T-helper 9 cell (primary cell): ENCODE results near the gene EEF2K.
"Not testable (repeated sequence)": the region's sequence is repeated elsewhere in the genome, so short reads cannot be mapped to it uniquely, and the experiment has no call there.

Experiments
- DNase-seq: peaks from one replicate; pipeline ENCODE4 v3.0.0-alpha.2; 2020

The EEF2K gene

DNA sequence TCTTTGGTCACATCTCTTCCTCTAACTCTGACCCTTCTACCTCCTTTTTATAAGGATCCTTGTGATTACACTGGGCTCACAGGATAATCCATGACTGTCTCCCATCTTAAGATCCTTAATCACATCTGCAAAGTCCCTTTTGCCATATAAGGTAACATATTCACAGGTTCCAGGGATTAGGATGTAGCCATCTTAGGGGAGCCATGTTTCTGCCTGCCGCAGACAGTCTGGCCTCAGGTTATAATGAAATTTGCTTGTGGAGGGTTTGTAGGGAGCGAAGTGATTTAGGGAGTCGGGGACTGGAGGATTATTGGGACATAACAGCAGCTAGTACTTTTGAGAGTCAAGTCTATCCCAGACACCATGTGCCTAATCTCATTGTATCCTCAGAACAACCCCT lies 7.7 kb downstream of the EEF2K start:
- DNase-seq, result no peak

DNA sequence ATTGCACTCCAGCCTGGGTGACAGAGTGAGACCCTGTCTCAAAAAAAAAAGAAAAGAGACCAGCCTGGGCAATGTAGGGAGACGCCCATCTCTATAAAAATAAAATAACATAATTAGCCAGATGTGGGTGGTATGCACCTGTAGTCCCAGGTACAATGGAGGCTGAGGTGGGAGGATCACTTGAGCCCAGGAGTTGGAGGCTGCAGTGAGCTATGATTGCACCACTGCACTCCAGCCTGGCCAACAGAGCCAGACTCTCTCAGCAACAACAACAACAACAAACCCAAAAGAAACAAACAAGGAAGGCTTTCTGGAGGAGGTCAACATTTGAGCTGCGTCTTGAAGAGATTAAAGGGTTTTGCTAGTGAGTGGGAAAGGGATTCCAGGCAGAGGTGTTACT lies 8.3 kb downstream of the EEF2K start:
- DNase-seq, result no peak

DNA sequence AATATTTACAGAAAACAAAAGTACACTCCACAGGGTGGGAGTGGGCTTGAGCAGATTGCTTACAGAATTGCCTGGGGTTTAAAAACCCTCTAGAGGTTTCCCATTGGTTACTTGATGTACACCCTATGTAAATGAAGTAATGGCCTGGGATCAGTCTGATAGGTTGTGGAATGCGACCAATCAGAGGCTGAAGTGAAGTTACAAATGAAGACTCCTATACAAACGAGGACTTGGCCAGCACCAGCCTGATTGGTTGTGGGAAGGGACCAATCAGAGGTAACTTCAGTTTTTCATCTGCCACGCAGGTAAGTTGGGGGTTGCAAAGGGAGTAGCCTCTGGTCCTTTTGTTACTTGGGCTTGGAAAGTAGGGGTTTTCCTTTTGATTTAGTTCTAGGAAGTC lies 8.8 kb downstream of the EEF2K start:
- DNase-seq, result no peak

DNA sequence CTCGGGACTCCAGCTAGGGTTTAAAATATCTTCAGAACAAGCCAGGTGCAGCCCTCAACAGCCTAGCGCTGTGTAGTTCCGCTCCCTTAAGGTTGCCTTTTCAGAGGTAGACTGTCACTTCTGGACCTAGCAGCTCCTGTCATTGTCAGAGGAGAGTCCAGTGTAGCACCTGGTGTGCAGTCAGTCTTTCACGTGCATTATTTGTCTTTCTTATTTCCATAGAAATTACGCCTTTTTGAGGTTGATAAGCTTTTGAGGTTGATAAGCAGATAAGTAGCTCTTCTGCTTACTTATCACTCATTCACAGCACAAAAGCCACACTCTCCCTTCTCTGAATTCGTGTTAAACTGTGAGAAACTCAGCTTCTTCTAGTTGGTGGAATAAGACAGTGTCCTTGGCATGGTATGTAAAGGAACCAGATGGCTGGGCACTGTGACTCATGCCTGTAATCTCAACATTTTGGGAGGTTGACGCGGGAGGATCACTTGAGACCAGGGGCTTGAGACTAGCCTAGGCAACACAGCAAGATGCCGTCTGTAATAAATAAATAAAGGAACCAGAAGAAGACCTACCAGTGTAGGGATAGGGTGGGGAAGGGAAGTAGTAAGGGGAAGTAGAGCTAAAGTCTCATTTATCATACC lies 10.2 kb downstream of the EEF2K start:
- no peak for DNase-seq

DNA sequence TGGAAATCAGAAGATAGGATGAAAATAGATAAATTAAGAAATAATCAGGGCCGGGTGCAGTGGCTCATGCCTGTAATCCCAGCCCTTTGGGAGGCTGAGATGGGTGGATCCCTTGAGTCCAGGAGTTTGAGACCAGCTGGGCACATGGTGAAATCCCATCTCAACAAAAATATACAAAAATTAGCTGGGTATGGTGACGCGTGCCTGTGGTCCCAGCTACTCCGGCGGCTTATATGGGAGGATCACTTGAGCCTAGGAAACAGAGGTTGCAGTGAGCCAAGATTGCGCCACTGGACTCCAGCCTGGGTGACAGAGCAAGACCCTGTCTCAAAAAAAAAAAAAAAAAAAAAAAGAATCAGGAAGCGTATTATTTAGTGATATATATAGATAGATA lies 10.8 kb downstream of the EEF2K start:
- not testable (repeated sequence) for DNase-seq

DNA sequence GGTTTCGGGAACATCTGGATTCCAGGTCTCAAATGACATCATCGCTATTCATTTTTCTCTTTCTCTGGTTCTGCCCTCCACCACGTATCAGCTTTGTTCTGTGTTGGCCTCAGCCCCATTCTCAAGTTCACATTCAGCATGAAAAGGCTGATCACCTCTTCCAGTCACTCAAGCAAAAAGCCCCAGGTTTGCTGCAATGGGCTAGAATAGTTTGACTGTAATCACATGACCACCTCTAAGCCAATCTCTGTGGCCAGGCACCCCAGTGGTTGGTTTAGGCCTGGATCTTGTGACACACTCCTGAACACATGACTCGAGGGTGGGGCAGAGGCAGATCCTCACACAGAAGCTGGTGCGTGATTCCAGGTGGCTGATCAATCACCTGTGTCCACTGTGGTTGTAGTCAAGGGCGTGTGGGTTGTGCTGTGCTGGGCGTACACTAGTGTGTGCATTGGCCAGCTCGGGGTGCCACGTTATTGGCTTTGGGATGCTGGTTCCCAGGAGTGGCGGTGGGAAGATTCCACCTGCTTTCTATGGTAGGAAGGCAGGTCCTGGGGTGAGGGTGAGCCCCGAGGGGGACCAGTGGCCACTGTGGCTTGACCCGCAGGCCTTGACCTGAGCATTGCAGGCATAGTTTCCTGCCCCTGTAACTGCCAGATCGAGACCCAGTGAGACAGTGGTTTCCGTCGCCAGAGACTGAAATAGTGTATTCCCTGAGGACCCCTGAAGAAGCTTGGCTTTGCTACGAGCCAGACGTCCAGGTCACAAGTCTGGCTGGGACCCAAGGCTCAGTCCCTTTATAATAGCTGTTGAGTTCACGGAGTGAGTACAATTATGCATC lies 12.0 kb downstream of the EEF2K start:
- no peak for DNase-seq

DNA sequence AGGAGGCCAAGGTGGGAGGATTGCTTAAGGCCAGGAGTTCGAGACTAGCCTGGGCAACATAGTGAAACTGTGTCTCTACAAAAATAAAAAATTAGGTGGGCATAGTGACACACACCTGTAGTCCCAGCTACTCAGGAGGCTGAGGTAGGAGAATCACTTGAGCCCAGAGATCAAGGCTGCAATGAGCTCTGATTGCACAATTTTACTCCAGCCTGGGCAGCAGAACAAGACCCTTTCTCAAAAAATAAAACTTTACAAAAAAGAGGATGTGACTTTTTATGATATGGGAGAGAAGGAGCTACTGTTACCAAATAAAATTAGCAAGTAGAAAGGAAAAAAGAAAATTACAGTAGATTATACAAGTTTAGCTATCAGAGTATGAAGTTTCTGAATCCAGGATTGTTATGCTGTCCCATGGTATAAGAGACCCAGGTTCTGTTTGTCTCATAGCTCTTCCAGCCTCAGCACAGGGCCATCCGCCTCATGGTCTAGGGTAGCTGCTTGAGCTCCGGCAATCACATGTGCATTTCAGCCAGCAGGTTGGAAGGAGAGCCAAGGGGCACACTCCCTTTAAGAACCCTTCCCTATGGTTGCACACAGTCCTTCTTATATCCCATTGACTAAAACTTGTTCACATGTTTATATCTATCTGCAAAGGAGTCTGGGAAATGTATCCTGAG lies 13.5 kb downstream of the EEF2K start:
- no peak for DNase-seq

DNA sequence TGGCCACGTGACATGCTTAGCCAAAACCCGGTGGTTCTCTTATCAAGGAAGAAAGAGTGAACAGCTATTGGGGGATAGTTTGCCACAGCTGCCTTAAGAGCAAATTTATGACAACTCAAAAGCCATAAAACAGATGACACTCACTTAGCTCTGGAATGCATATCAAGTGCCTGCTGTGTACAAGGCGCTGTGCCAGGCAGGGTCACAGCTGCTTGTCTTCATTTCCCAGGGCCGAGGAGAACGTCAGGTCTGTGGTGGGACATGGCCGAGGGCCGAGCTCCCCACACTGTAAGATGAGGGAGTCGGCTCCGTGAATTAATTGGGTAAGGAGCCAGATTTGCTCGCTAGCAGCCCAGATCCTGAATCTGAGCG lies 14.0 kb downstream of the EEF2K start:
- no peak for DNase-seq

DNA sequence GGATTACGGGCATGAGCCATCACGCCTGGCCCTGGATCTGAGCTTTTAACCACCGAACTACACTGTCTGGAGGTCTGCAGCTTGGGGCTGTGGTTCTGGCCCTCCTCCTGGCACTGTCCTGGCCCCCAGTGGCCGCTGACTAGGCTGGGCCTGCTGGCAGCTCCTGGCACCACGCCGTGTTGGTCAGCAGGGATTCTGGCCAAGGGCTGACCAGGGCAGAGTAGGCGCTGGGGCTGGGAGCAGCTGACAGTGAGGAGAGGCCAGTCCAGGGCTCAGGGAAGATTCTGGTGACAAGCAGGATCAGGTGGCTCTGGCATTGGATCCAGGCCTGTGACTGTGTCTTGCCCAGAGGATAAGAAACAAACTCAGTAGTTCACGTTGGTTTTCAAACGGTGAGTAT lies 14.6 kb downstream of the EEF2K start:
- DNase-seq, result no peak

DNA sequence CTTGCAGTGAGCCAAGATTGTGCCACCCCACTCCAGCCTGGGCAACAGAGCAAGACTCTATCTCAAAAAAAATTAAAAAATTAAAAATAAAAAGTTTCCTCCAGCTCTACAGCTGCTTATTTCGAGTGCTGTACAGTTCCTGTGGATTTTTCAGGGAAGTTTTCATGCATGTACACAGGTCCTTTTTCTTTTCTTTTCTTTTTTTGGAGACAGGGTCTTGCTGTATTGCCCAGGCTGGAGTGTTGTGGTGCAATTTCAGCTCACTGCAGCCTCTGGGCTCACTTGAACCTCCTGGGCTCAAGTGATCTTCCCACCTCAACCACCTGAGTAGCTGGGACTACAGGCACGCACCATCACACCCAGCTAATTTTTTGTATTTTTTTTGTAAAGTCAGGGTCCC lies 15.9 kb downstream of the EEF2K start:
- no peak for DNase-seq

DNA sequence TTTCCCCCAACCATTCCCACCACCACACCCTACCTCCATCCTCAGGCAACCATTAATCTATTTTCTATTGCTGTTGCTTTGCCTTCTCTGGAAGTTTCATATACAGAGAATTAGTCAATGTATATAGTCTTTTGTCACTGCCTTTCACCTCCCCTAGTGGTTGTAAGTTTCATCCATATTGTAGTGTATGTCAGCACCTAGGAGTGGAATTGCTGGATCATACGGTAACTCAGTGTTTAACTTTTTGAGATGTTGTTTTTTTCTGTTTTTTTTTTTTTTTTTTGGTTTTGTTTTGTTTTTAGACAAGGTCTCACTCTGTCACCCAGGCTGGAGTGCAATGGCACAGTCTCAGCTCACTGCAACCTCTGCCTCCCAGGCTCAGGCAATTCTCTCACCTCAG lies 16.9 kb downstream of the EEF2K start:
- DNase-seq, result no peak

DNA sequence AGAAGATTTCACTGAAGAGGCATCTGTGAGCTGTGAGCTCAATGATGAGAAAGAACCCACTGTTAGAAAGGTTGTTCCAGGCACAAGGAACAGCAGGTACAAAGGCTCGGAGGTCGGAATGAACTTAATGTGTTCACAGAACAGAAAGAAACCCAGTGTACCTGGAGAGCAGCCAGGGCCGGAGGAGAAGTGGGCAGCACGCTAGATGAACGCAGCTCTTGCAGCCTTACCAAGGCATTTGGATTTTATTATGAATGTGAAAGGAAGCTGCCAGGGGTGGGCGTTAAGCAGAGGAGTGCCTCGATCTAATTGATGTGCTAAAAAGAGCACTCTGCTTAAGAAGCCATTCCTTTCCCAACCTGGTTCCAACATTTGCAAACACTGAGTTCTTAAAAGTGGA lies 19.0 kb downstream of the EEF2K start:
- DNase-seq, result no peak

DNA sequence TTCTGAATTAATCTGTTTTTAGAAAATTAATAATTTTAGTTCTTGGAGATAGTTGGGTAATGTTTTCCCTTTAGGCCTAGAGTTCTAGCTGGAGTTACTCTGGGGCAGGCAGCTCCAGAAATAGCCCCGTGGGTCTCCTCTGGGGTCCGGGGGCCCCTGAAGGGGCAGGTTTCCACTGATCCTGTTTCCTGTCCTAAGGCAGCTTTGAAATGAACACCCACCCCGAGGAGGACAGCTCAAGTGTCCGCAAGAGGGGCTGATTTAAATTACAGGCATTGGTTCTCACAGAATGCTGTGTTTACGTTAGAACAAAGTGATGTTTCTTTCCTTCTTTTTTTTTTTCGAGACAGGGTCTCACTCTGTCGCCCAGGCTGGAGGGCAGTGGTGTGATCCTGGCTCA lies 23.8 kb downstream of the EEF2K start:
- DNase-seq, result no peak

DNA sequence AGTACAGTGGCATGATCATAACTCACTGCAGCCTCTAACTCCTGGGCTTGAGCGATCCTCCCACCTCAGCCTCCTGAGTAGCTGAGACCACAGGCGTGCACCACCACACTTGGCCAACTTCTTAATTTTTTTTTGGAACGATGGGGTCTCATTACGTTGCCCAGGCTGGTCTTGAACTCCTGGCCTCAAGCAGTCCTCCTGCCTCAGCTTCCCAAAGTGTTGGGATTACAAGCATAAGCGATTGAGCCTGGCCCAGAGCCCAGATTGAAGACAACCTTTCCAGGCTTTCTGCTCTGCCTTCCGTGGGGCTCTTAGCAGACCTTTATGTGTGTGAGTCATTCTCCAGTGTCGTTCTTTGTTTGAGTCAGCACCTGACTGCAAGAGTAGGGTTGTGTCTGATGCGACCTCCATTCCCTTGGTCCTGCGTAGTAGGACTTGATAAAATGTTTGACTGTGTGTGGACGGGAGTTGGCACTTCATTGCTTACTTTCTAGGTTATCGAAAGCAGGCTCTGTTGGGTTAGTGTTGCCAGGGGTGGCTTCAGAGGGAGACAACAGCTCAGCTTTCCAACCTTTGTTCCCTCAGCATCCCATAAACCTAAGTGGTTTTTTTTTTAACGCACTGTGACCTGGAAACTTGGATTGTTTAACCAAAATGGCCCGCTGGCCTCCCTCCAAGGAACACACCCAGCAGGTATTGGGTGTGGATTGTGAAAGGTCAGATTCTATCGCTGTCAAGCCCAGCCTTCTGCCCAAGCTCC lies 26.4 kb downstream of the EEF2K start:
- no peak for DNase-seq

DNA sequence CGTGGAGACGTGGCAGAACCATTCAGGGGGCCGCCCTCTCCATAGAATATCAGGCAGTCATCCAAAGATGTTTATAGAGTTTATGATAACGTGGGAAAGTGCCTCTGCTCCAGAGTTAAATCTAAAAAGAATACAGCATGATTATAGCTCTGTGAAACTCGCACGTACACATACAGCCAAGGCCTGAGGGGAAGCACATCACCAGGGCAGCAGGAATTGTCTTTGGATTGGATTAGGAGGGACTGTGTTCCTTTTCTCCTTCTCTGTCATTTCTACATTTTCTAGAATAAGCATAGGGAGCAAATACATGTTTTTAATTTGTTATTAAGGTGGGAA lies 26.9 kb downstream of the EEF2K start:
- DNase-seq, result no peak

DNA sequence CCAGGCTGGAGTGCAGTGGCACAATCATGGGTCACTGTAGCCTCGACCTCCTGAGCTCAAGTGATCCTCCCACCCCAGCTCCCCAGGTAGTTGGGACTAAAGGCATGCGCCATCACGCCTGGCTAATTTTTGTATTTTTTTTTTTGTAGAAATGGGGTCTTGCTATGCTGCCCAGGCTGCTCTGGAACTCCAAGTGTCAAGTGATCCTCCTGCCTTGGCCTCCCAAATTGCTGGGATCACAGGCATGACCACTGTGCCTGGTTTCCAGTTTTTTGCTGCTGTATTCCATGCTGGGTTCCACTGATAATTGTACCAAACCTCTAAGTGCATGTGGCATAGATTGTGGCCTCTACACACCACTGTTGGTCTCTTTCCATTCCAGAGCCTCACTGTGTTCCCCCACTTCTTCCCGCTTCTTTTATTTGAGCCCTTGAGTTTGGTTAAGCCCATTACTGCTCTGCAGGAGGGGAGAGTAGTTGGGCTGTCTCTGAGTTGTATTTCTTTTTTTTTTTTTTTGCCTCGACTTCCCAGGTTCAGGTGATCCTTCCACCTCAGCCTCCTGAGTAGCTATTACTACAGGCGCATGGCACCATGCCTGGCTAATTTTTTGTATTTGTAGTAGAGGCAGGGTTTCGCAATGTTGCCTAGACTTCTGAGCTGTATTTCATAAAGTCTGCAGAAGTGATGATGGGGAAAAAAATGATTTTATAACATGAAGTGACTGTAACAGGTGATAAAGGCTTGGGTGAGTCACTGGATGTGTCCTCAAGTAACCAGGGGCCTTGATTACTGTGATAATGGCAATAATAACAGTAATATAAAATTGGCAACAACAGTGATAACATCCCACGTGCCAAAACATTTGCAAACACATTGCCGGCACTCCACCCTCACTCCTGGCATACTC lies 30.0 kb downstream of the EEF2K start:
- no peak for DNase-seq

DNA sequence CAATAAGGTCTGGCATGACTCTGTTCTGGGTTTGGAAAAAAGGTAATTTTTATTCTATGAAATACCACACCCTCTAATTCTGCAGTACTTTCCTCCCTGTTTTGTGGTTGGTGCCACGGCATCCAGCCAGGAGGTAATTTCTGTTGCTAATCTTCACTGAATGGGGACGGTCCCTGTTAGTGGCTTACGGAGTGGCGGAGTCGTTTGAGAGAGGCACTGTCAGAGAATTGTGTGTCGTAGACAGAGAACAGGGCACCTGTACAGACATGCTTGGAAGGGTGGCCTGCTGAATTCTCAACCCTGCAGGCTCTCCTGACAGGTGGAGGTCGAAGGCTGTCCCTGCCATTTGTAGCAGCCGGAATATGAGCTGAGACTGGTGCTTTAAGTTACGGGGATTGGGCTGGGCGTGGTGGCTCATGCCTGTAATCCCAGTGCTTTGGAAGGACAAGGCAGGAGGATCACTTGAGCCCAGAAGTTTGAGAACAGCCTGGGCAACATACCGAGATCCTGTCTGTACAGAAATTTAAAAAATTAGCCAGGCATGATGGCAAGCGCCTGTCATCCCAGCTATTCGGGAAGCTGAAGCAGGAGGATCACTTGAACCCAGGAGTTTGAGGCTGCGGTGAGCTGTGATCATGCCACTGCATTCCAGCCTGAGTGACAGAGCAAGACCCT lies 33.2 kb downstream of the EEF2K start:
- no peak for DNase-seq

DNA sequence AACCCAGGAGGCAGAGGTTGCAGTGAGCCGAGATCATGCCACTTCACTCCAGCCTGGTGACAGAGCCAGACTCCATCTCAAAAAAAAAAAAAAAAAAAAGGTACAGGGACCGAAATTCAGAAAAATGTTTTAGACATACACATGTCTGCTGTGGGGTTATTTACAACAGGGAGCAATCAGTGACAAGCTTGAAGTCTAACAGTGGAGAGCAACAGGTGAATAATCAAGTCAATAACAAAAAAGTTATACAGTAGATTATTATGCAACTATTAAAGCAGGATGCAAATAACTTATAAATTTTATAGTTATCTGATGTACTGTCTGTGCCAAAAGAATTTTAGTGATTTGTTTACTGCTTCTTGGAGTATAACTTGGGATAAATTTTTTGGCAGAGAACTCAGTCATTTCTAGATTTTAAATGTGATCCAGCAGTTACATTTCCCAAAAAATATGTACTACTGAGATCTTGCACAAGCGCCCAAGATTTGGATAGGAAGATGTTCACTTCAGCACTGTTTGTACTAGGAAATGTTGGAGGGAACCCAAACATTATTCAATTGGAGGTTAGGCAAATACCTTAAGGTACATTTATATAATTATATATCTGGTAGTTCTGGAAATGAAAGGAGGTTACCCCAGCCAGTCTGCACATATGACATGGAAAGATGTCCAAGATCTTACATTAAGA lies 34.1 kb downstream of the EEF2K start:
- no peak for DNase-seq

DNA sequence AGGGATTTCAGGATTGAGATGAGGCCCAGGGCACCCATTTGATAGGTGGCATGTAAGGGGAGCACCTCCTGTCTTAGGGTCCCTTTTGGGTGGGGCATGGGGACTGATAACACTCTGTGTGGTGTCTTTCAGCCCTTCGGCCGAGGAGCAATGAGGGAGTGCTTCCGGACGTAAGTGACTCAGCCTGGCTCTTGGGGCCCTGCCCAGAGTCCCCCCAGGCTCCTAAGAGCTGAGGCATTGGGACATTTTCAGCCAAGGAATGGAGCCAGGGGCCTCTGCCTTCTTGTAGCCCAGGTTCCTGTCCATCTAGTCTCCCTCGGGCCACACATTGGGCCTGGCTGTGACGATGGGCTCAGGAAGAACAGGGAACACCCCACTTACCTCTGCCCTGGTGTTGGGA lies 44.4 kb downstream of the EEF2K start:
- DNase-seq, result no peak

DNA sequence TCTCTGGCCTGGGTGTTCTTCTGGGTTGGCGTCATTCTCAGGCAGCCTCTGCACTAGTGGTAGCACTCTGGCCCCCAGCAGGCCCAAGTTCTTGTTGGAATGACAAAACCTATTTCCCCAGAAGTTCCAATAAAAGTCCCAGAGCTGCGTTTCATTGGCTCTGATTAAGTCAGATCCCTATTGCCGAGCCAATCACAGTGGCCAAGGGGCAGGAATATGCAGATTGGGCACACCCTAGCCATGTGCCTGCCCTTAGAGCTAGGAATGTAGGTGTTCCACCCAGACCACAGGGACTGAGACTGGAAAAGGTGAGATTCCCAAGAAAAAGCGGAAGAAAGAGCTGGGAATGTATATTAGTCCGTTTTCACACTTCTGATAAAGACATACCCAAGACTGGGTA lies 46.2 kb downstream of the EEF2K start:
- no peak for DNase-seq

DNA sequence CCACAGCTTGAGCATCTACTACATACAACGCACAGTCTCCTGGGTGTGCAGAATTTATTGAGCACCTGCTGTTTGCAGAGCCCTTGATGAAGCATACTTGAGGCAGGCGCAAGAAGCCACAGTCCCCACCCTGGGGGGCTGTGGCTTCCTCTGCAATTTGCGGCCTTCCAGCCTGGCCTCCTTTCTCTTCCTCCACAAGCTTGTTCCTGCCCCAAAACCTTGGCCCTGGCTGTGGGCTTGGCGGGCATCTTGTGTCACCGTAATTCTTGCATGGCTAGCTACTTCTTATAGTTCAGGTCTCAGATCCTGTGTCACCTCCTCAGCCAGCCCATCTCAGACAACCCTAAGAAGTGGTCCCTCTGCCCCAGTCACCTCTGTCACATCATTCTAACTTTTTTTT lies 47.2 kb downstream of the EEF2K start:
- DNase-seq, result no peak
